Lower leg skin (tissue), 3 donors: ENCODE data around the gene OCA2.

Experiments used
- POLR2A ChIP-seq, 2 donors: fragments of 450-650 bp; IDR thresholded peaks; one replicate each; pipeline ENCODE4 v1.6.1; 2016 to 2017; ENCODE audit warnings: antibody characterized with exemption in 2 of 2, mild to moderate bottlenecking in 1 of 2, moderate library complexity in 1 of 2
- TF ChIP-seq, protein P1 (sequence below), 3 donors: fragments of 450-650 bp; IDR thresholded peaks; one replicate each; pipeline ENCODE4 v1.5.1; 2016; ENCODE audit warnings: antibody characterized with exemption in 3 of 3, mild to moderate bottlenecking in 3 of 3, moderate library complexity in 2 of 3

DNA sequence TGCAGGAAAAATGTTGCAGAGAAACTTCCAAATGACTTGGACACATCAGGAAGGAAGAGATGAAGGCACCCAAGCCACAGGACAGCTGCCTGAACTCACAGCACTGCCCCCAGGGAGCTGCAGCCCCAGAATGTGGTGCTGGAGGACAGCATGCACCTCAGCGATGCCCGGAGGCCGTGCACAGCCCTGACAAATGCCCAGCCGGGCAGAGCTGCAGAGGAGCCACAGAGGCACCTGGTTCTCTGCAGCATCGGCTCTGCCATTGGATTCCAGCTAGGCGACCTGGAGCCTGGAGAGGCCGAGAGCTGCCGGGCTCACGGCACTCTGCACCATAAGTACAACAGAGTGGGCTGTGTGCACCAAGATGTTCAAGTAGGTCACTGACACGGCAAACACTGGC is 97.5 kb downstream of the OCA2 start:
- TF ChIP-seq, protein P1, sequence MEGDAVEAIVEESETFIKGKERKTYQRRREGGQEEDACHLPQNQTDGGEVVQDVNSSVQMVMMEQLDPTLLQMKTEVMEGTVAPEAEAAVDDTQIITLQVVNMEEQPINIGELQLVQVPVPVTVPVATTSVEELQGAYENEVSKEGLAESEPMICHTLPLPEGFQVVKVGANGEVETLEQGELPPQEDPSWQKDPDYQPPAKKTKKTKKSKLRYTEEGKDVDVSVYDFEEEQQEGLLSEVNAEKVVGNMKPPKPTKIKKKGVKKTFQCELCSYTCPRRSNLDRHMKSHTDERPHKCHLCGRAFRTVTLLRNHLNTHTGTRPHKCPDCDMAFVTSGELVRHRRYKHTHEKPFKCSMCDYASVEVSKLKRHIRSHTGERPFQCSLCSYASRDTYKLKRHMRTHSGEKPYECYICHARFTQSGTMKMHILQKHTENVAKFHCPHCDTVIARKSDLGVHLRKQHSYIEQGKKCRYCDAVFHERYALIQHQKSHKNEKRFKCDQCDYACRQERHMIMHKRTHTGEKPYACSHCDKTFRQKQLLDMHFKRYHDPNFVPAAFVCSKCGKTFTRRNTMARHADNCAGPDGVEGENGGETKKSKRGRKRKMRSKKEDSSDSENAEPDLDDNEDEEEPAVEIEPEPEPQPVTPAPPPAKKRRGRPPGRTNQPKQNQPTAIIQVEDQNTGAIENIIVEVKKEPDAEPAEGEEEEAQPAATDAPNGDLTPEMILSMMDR (IDR thresholded peaks at IDR 0.05): no peak
- no peak for TF ChIP-seq POLR2A (IDR thresholded peaks at IDR 0.05)
